AG09319 (cell line): Measurements from ENCODE around the gene PRX.

Experiments
- DNase-seq: peaks from one replicate; pipeline ENCODE4 v3.0.0-alpha.2; 2010; ENCODE audit warnings: low read depth; ENCODE audit errors: extremely low read depth
- CTCF ChIP-seq: IDR thresholded peaks from 2 replicates; pipeline ENCODE4 v1.5.1; 2011; ENCODE audit warnings: low read depth, mild to moderate bottlenecking, inconsistent platforms, low read length, moderate library complexity

PRX gene

DNA sequence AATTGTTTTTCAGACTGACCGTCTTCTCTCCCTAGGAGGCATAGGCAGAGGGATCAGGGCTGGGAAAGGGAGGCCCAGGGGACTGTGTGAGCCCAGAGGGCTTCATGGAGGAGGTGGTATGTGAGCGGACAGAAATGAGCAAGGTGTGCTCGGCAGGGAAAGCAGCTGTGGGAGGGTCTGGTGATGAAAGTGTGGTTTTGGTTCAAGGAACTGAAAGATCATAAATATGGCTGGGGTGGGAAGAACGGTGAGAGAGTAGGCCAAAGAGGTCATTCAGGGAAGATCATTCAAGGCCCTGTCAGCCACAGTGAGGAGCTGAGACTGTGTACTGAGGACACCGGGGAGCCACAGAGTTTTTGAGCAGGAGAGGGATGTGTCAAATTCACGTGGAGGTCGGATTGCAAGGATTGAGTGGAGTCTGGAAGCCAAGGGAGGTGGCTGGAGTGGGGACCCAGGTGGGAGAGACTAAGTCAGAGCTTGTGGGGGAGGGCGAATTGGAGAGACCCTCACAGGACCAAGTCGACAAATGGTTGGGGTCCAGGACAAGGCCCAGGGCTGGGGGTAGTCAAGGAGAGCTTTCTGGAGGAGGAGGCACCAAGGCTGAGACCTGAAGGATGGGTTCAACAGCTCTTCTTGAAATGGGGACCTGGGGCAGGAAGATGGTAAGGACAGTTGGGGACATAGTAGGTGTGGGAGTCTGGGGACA, 57.0 kb downstream of the PRX start:
- TF ChIP-seq CTCF = no peak
- DNase-seq = no peak

DNA sequence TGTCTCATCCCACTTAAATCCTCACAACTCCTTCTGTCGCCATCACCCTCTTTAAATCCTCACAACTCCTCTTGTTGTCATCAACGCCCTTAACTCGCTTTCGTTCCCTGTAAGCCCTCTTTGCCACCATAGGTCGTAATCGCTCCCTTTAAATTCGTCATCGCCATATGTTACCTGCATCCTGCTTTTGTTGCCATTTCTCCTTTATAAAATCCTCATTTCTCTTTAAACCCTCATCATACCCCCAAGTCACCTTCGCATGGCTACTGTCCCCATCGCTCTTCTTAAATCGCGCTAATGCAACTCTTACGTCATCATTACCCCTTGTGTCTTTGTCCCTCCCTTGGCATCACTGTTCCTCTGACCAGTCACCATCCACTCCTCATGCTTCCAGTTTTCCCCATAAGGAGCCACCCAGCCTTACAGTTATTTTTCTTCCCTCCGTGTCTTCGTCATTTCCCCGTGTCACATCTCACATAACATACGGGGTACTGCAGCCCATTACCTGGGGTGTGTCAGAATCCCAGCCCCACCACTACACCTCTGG, 64.1 kb downstream of the PRX start:
- TF ChIP-seq CTCF = no peak
- peak; percentile 28 for DNase-seq

DNA sequence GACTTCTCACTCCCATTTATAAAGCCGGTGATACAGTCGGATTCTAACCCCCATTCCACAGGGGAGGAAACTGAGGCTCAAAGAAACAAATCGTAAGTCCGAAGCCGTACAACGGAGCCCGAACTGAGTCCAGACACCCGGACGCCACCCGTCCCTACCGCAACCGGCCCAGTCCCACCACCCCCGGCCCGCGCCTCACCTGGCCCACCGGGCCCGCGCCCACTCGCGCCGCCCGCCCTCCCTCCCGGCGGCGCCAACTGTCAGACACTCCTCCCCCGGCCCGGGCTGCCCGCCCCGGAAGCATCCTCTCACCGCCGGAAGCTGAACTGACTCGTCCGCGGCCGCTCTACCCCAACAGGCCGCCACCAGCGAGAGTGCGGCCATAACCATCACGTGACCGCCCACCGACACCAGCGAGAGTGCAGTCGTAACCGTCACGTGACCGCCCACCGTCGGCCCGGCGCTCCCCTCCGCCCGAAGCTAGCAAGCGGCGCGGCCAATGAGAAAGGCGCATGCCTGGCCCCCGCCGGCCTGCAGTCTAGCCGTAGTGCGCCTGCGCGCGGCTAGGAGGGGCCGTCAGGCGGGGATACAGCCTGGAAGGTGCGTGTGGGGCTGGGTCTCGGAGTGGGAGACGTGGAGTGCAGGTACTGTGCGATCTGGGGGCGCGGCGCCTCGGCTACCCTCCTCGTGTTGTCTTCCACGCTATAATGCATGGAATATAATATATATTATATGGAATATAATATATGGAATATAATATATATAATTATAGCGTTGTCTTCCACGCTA, 64.9 kb downstream of the PRX start, which contains the start of the genes C19orf47 and PLD3:
Gene C19orf47 (minus strand): TSS at position 273 of the 789 bp plus-strand sequence. CDS start 6,540 bp downstream, outside the sequence.
Gene PLD3 (plus strand): TSS at position 571 of the 789 bp plus-strand sequence. CDS start 17,789 bp downstream, outside the sequence.
- DNase-seq = peak; percentile 99
- TF ChIP-seq CTCF = no peak

- DNase-seq = no peak
- no peak for TF ChIP-seq CTCF
Measured at GRCh38 chr19:40344422-40344821, 68.8 kb downstream of the PRX start.
